Activated CD8-positive, alpha-beta memory T cell treated with anti-CD3 and anti-CD28 coated beads, Interleukin-2, amount 50 U/mL, for 1 hour (primary cell): ENCODE results near the gene CLDN22.
"Not testable (repeated sequence)": the region's sequence is repeated elsewhere in the genome, so short reads cannot be mapped to it uniquely, and the experiment has no call there.

Experiments
- DNase-seq: peaks from one replicate; pipeline ENCODE4 v3.0.0-alpha.2; 2020; ENCODE audit errors: extremely low read depth

CLDN22 gene

GRCh38 chr4:183347146-183347545 lies 27.1 kb upstream of the CLDN22 start:
- DNase-seq: no peak

GRCh38 chr4:183345261-183345660 lies 25.2 kb upstream of the CLDN22 start:
- DNase-seq: no peak

GRCh38 chr4:183344523-183345255 lies 24.6 kb upstream of the CLDN22 start:
- no peak for DNase-seq

- DNase-seq: no peak
Observed at GRCh38 chr4:183343730-183344129, 23.7 kb upstream of the CLDN22 start.

GRCh38 chr4:183342541-183343533 lies 22.8 kb upstream of the CLDN22 start:
- no peak for DNase-seq

- no peak for DNase-seq
Observed at GRCh38 chr4:183337833-183338232, 17.8 kb upstream of the CLDN22 start.

- DNase-seq: no peak
Observed at GRCh38 chr4:183337349-183337748, 17.3 kb upstream of the CLDN22 start.

GRCh38 chr4:183335369-183335940 lies 15.4 kb upstream of the CLDN22 start:
- no peak for DNase-seq

GRCh38 chr4:183333983-183334382 lies 13.9 kb upstream of the CLDN22 start:
- no peak for DNase-seq

- DNase-seq: no peak
Observed at GRCh38 chr4:183333202-183333601, 13.1 kb upstream of the CLDN22 start.

GRCh38 chr4:183332447-183332846 lies 12.4 kb upstream of the CLDN22 start:
- DNase-seq: no peak

GRCh38 chr4:183330841-183331240 lies 10.8 kb upstream of the CLDN22 start:
- no peak for DNase-seq

- DNase-seq: no peak
Observed at GRCh38 chr4:183329954-183330742, 10.1 kb upstream of the CLDN22 start.

- no peak for DNase-seq
Observed at GRCh38 chr4:183329244-183329643, 9.2 kb upstream of the CLDN22 start.

- DNase-seq: no peak
Observed at GRCh38 chr4:183328832-183329231, 8.8 kb upstream of the CLDN22 start.

GRCh38 chr4:183327827-183328226 lies 7.8 kb upstream of the CLDN22 start:
- DNase-seq: no peak

- DNase-seq: no peak
Observed at GRCh38 chr4:183326853-183327252, 6.8 kb upstream of the CLDN22 start.

GRCh38 chr4:183326387-183326786 lies 6.3 kb upstream of the CLDN22 start:
- DNase-seq: not testable (repeated sequence)

GRCh38 chr4:183324619-183325018 lies 4.5 kb upstream of the CLDN22 start:
- DNase-seq: no peak

GRCh38 chr4:183324056-183324455 lies 4.0 kb upstream of the CLDN22 start:
- not testable (repeated sequence) for DNase-seq

GRCh38 chr4:183323295-183323694 lies 3.2 kb upstream of the CLDN22 start:
- DNase-seq: no peak

- no peak for DNase-seq
Observed at GRCh38 chr4:183322326-183322725, 2.2 kb upstream of the CLDN22 start, which contains the start of gene CLDN24. CLDN24 (minus strand) TSS chr4:183322426; CDS start chr4:183322426, 0 bp downstream.
